GM12878 (cell line): Measurements from ENCODE around the gene KLF6. TPM values are rescaled to one million over a fixed set of nuclear protein-coding genes. Genes with fewer than 3 reads are reported as not detected.

Experiments used
- ATAC-seq: fragments of 200-7000 bp; cut with Tn5 transposase; 3 replicates; pipeline ENCODE4 v1.9.1; 2020; ENCODE audit warnings: mild to moderate bottlenecking, moderate library complexity
- BruUV-seq: library from RNA; stranded (reverse); fragments of 400-500 nt; replicated peaks from 2 replicates; lab custom pipeline; 2021; lab: Mats Ljungman, UMichigan
- CTCF ChIA-PET: fragments of 300-600 bp; sonication (Branson Sonifier 250); formaldehyde crosslinking; extraction: SDS; loops from one replicate; lab custom pipeline; 2021; ENCODE audit warnings: inconsistent platforms; lab: Yijun Ruan, JAX
- POLR2A ChIA-PET: fragments of 350-600 bp; formaldehyde crosslinking; extraction: SDS; loops from one replicate; lab custom pipeline; 2021; ENCODE audit warnings: inconsistent platforms; lab: Charles Lee
- RAD21 ChIA-PET: fragments of 300-600 bp; sonication (Branson Sonifier 250); formaldehyde crosslinking; loops from one replicate; lab custom pipeline; 2023; ENCODE audit warnings: antibody characterized with exemption; ENCODE audit not compliant: unreplicated experiment; lab: Charles Lee
- SMC1A ChIA-PET: fragments of 300-600 bp; sonication (Branson Sonifier 250); formaldehyde crosslinking; loops from one replicate; lab custom pipeline; 2023; ENCODE audit not compliant: unreplicated experiment, uncharacterized antibody; lab: Charles Lee
- DNase-seq: peaks from one replicate; pipeline ENCODE4 v3.0.0-alpha.2; 2011; ENCODE audit warnings: low read depth, low spot score
- FAIRE-seq: peaks from 3 replicates; lab custom pipeline; 2011; peaks lifted over from hg19 to GRCh38; lab: Jason Lieb, UNC
- H2AFZ ChIP-seq: 2 replicates; pipeline ENCODE4 v1.6.0; 2011; ENCODE audit warnings: low read depth, low read length, control low read depth; ENCODE audit not compliant: control insufficient read depth
- H3K27ac ChIP-seq: 2 replicates; pipeline ENCODE4 v1.5.1; 2011; ENCODE audit warnings: control low read depth; ENCODE audit not compliant: control insufficient read depth, insufficient read depth
- H3K27me3 ChIP-seq, 2 experiments: replicated peaks in 1 of 2; 2 replicates each; pipeline versions ENCODE4 v1.6.0 to v1.6.1; 2011; ENCODE audit warnings: low read length in 1 of 2; ENCODE audit not compliant: control insufficient read depth in 2 of 2, insufficient read depth in 2 of 2
- H3K36me3 ChIP-seq, 2 experiments: 2 replicates each; pipeline ENCODE4 v1.5.1; 2011; ENCODE audit warnings: low read length in 1 of 2; ENCODE audit not compliant: control insufficient read depth in 2 of 2, insufficient read depth in 2 of 2
- H3K4me1 ChIP-seq: 2 replicates; pipeline ENCODE4 v1.6.1; 2011; ENCODE audit warnings: mild to moderate bottlenecking, low read length, moderate library complexity, mixed read lengths; ENCODE audit not compliant: control insufficient read depth, insufficient read depth
- H3K4me2 ChIP-seq: 2 replicates; pipeline ENCODE4 v1.6.0; 2011; ENCODE audit warnings: control low read depth; ENCODE audit not compliant: control insufficient read depth, insufficient read depth
- H3K4me3 ChIP-seq: fragments of 200-600 bp; sonication (generic); 2 replicates; pipeline ENCODE4 v1.5.1; 2016
- H3K79me2 ChIP-seq: 2 replicates; pipeline ENCODE4 v1.6.0; 2011; ENCODE audit warnings: low read length; ENCODE audit not compliant: control insufficient read depth, insufficient read depth
- H3K9ac ChIP-seq: 2 replicates; pipeline ENCODE4 v1.8.0; 2011; ENCODE audit warnings: low read length, control low read depth, mixed read lengths; ENCODE audit not compliant: control insufficient read depth, insufficient read depth
- H3K9me3 ChIP-seq: replicated peaks from 3 replicates; pipeline ENCODE4 v1.5.1; 2011; ENCODE audit warnings: mild to moderate bottlenecking, low read length; ENCODE audit not compliant: control insufficient read depth, insufficient read depth
- H4K20me1 ChIP-seq: 2 replicates; pipeline ENCODE4 v1.6.0; 2011; ENCODE audit not compliant: control insufficient read depth, insufficient read depth
- CREB1 ChIP-seq: IDR thresholded peaks from 2 replicates; pipeline ENCODE4 v1.6.1; 2012; ENCODE audit warnings: low read depth, mild to moderate bottlenecking, inconsistent platforms
- IKZF1 ChIP-seq: fragments of 450-650 bp; conservative IDR thresholded peaks from 2 replicates; pipeline ENCODE4 v1.6.1; 2017; ENCODE audit warnings: antibody characterized with exemption, mild to moderate bottlenecking
- MXI1 ChIP-seq: fragments of 150-350 bp; IDR thresholded peaks from 2 replicates; pipeline ENCODE4 v1.6.1; 2011; ENCODE audit warnings: low read depth, mild to moderate bottlenecking, inconsistent platforms, low read length, improper control_type of control experiment
- MYB ChIP-seq: fragments of 150-350 bp; IDR thresholded peaks from 2 replicates; pipeline ENCODE4 v1.6.1; 2014; ENCODE audit warnings: mild to moderate bottlenecking, low read depth, low read length, borderline replicate concordance
- NFYB ChIP-seq: IDR thresholded peaks from 2 replicates; pipeline ENCODE4 v1.6.1; 2011; ENCODE audit warnings: low read depth, mild to moderate bottlenecking, low read length, improper control_type of control experiment, moderate library complexity; ENCODE audit not compliant: insufficient read depth
- RELA ChIP-seq: fragments of 450-650 bp; IDR thresholded peaks from 2 replicates; pipeline ENCODE4 v1.8.0; 2014; ENCODE audit warnings: borderline replicate concordance; ENCODE audit not compliant: partially characterized antibody
- SIN3A ChIP-seq: IDR thresholded peaks from 2 replicates; pipeline ENCODE4 v1.6.1; 2012; ENCODE audit warnings: low read depth, low read length, improper control_type of control experiment
- STAT3 ChIP-seq: IDR thresholded peaks from 2 replicates; pipeline ENCODE4 v1.6.1; 2011; ENCODE audit warnings: low read depth, low read length, improper control_type of control experiment
- TBL1XR1 ChIP-seq: IDR thresholded peaks from 2 replicates; pipeline ENCODE4 v1.6.1; 2012; ENCODE audit warnings: low read depth, low read length, improper control_type of control experiment
- ZNF207 ChIP-seq: fragments of 450-650 bp; IDR thresholded peaks from 2 replicates; pipeline ENCODE4 v1.6.1; 2014; ENCODE audit warnings: antibody characterized with exemption, mild to moderate bottlenecking, borderline replicate concordance
- ZNF274 ChIP-seq: IDR thresholded peaks from one replicate; pipeline ENCODE4 v1.8.0; 2011; ENCODE audit not compliant: insufficient read length, insufficient read depth
- WGBS: methylation state at CpG from one replicate; pipeline ENCODE4 v1.1.6; 2016; ENCODE audit warnings: low lambda C conversion rate; ENCODE audit not compliant: insufficient replicate concordance, insufficient coverage; ENCODE audit errors: missing lambda C conversion rate; 5-methylcytosine and 5-hydroxymethylcytosine counted together
- in situ Hi-C: fragments of 300-500 bp; cut with MboI; formaldehyde crosslinking; loops from 9 replicates; pipeline ENCODE4 v1.14.3; 2018; ENCODE audit warnings: mixed read lengths
- intact Hi-C: fragments of 100-400 bp; cut with micrococcal nuclease; formaldehyde crosslinking; loops from one replicate; pipeline ENCODE4 v1.14.2; 2022; ENCODE audit not compliant: unreplicated experiment
- polyA plus RNA-seq, 11 experiments: library from polyadenylated mRNA; depleted of rRNA in 4 of 11; unstranded in 6 of 11; stranded (reverse) in 5 of 11; fragments of >200 nt; fragmentation: Nextera tagmentation in 4 of 11; fragmentation: Illumina TruSeq in 1 of 11; extraction: Ambion mirVana in 4 of 11; extraction: Trizol in 1 of 11; gene quantifications; 1 replicate in 1 of 11; 2 replicates in 10 of 11; pipeline versions ENCODE4 v1.2.1 to v1.2.3, GENCODE V29; 2011 to 2016; ENCODE audit warnings: inconsistent platforms in 2 of 11, missing spikeins in 2 of 11, low read depth in 1 of 11
- total RNA-seq, 4 experiments: library from RNA; depleted of rRNA in 3 of 4; stranded (reverse); fragments of >200 nt in 3 of 4; fragmentation: Illumina TruSeq in 1 of 4; extraction: Trizol in 1 of 4; gene quantifications; 2 replicates each; pipeline versions ENCODE4 v1.2.1 to v1.2.3, GENCODE V29; 2013 to 2021
- TF ChIP-seq, protein P1 (sequence below): IDR thresholded peaks from 2 replicates; pipeline ENCODE4 v1.6.1; 2011; ENCODE audit warnings: low read depth, low read length, improper control_type of control experiment, borderline replicate concordance
- TF ChIP-seq, protein P2 (sequence below): fragments of 450-650 bp; IDR thresholded peaks from 2 replicates; pipeline ENCODE4 v1.6.1; 2017; ENCODE audit warnings: low read depth, mild to moderate bottlenecking, moderate library complexity
- TF ChIP-seq, protein P3 (sequence below): fragments of 450-650 bp; IDR thresholded peaks from 2 replicates; pipeline ENCODE4 v1.6.1; 2018; ENCODE audit warnings: mild to moderate bottlenecking, low read depth, moderate library complexity; ENCODE audit not compliant: partially characterized antibody
- TF ChIP-seq, protein P4 (sequence below): fragments of 450-650 bp; IDR thresholded peaks from 2 replicates; pipeline ENCODE4 v1.6.1; 2016; ENCODE audit warnings: mild to moderate bottlenecking

KLF6 gene
- total and polyA plus RNA-seq, 10 of the 15 experiments (the other 5 are each of a cell fraction or from before 2014, with no cell fraction given): 7.4 to 54.1 (median 23.5) TPM

DNA sequence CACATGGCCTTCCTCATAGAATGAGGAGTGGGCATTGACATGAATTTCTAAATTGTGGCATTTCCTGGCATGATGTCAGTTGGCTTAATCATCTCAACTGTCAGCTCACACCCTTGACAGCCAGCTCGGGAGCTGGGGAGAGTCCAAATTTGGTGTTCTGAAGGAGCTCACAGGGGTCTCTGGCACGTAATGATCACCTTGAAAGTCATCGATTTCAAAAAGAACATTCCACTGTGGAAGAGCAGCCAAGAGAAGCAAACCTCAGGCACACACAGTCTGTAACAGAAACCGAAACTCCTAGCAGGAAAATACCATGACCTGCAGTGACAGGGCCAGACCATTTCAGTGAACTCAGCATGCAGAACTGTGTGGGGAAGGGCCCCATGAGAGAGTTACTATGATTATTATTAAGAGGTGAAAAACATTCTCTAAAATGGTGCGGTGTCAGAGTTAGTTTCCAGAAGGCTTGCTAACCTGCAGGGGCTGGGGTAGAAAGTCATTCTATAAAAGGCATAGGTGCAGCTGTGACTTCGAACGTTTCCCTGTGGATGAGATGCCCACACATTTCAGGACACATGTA, 26.4 kb upstream of the KLF6 start:
- Histone ChIP-seq H4K20me1 (no peaks in the 10 kb centered on the region), H3K4me2 (peak overlapping the region; percentile 53), H3K27ac (peak overlapping the region; percentile 82), H3K36me3 (no peaks in the 10 kb centered on the region), H3K4me1 (peaks cover 42% of the 10 kb centered on the region), H3K27me3 (no peaks in the 10 kb centered on the region), H3K79me2 (no peaks in the 10 kb centered on the region), H3K9me3 (no peaks in the 10 kb centered on the region; the same call in 2 of the 3 replicates), H2AFZ (peak overlapping the region; percentile 55), H3K9ac (peak overlapping the region; percentile 46), H3K4me3 (peak overlapping the region; percentile 55; the same call in 1 of the 2 replicates)
- FAIRE-seq: peak; percentile 77
- no TSS peak for BruUV-seq
- in situ Hi-C loops (no loop called here), intact Hi-C loops (loop anchor here (1.0 kb wide), 3 partner anchors 26 to 91 kb away; partner anchors contain the start of gene KLF6)
- ChIA-PET SMC1A (interaction anchor here (0.6 to 16.8 kb wide), 24 partner anchors 18 to 235 kb away, joined by 3 to 280 read pairs (median 5); partner anchors contain the start of gene KLF6), RAD21 (interaction anchor here (0.7 to 6.4 kb wide), 15 partner anchors 13 to 124 kb away, joined by 3 to 83 read pairs (median 6); partner anchors contain the start of gene KLF6), POLR2A (interaction anchor here (0.7 to 4.6 kb wide), 11 partner anchors 16 to 258 kb away, joined by 3 to 54 read pairs (median 8); partner anchors contain the start of gene KLF6), CTCF (interaction anchor here (0.7 to 2.8 kb wide), 16 partner anchors 11 to 123 kb away, joined by 3 to 18 read pairs (median 4); partner anchors contain the start of gene KLF6)
- DNase-seq: peak; percentile 76
- peak; percentile 87 for ATAC-seq
- 3% methylated on average over 7 of the region's 7 CpGs for WGBS
- TF ChIP-seq, protein P1, sequence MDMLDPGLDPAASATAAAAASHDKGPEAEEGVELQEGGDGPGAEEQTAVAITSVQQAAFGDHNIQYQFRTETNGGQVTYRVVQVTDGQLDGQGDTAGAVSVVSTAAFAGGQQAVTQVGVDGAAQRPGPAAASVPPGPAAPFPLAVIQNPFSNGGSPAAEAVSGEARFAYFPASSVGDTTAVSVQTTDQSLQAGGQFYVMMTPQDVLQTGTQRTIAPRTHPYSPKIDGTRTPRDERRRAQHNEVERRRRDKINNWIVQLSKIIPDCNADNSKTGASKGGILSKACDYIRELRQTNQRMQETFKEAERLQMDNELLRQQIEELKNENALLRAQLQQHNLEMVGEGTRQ: no peak
- TF ChIP-seq RELA (peak; percentile 24), SIN3A (no peak), ZNF207 (no peak), ZNF274 (no peak), NFYB (no peak), STAT3 (0 out of 2 replicates have a peak, but pooled peaks have one; percentile 52), MXI1 (no peak; the same call in 1 of the 2 replicates), TBL1XR1 (peak; percentile 69), MYB (no peak), CREB1 (peak; percentile 58; the same call in 1 of the 2 replicates), IKZF1 (peak; percentile 94)
- TF ChIP-seq, protein P2, sequence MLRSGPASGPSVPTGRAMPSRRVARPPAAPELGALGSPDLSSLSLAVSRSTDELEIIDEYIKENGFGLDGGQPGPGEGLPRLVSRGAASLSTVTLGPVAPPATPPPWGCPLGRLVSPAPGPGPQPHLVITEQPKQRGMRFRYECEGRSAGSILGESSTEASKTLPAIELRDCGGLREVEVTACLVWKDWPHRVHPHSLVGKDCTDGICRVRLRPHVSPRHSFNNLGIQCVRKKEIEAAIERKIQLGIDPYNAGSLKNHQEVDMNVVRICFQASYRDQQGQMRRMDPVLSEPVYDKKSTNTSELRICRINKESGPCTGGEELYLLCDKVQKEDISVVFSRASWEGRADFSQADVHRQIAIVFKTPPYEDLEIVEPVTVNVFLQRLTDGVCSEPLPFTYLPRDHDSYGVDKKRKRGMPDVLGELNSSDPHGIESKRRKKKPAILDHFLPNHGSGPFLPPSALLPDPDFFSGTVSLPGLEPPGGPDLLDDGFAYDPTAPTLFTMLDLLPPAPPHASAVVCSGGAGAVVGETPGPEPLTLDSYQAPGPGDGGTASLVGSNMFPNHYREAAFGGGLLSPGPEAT: peak; percentile 89
- TF ChIP-seq, protein P3, sequence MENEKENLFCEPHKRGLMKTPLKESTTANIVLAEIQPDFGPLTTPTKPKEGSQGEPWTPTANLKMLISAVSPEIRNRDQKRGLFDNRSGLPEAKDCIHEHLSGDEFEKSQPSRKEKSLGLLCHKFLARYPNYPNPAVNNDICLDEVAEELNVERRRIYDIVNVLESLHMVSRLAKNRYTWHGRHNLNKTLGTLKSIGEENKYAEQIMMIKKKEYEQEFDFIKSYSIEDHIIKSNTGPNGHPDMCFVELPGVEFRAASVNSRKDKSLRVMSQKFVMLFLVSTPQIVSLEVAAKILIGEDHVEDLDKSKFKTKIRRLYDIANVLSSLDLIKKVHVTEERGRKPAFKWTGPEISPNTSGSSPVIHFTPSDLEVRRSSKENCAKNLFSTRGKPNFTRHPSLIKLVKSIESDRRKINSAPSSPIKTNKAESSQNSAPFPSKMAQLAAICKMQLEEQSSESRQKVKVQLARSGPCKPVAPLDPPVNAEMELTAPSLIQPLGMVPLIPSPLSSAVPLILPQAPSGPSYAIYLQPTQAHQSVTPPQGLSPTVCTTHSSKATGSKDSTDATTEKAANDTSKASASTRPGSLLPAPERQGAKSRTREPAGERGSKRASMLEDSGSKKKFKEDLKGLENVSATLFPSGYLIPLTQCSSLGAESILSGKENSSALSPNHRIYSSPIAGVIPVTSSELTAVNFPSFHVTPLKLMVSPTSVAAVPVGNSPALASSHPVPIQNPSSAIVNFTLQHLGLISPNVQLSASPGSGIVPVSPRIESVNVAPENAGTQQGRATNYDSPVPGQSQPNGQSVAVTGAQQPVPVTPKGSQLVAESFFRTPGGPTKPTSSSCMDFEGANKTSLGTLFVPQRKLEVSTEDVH: peak; percentile 20
- TF ChIP-seq, protein P4, sequence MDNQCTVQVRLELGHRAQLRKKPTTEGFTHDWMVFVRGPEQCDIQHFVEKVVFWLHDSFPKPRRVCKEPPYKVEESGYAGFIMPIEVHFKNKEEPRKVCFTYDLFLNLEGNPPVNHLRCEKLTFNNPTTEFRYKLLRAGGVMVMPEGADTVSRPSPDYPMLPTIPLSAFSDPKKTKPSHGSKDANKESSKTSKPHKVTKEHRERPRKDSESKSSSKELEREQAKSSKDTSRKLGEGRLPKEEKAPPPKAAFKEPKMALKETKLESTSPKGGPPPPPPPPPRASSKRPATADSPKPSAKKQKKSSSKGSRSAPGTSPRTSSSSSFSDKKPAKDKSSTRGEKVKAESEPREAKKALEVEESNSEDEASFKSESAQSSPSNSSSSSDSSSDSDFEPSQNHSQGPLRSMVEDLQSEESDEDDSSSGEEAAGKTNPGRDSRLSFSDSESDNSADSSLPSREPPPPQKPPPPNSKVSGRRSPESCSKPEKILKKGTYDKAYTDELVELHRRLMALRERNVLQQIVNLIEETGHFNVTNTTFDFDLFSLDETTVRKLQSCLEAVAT: peak; percentile 56; the same call in 1 of the 2 replicates
